DMS53 treated with DMSO at 0.1 percent for 48 hours (cell line): ENCODE data around the gene DXO.
"Not testable (repeated sequence)": the region's sequence is repeated elsewhere in the genome, so short reads cannot be mapped to it uniquely, and the experiment has no call there.

Source experiments
- DNase-seq: peaks from one replicate; lab custom pipeline; 2025; ENCODE audit not compliant: unreplicated experiment; lab: John Stamatoyannopoulos, UW

DXO gene

DNA sequence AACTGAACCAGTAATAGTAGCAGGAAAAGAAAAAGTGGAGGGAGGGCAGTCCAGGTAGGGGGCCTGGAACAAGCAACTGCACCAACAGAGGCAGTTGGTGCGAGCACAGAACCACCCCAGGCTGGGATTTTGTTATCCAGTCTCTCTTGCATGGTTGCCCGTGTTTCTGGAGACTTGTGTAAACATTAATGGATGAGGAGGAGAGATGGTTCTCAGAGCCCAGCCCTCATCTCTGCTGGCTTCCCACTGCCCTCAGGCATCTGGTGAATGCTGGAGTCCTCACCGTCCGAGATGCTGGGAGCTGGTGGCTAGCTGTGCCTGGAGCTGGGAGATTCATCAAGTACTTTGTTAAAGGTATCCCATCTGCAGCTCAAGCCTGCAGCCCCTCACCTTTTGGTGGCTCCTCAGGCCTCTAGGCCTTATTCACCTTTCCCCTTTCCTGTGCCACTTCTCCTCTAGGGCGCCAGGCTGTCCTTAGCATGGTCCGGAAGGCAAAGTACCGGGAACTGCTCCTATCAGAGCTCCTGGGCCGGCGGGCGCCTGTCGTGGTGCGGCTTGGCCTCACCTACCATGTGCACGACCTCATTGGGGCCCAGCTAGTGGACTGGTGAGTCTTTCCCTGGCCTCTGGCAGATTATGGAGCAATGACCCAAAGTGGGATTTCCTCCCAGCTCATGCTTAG, 8.4 kb upstream of the DXO start:
- not testable (repeated sequence) for DNase-seq

- no peak for DNase-seq
Measured at GRCh38 chr6:31979238-31979898, 7.4 kb upstream of the DXO start.

DNA sequence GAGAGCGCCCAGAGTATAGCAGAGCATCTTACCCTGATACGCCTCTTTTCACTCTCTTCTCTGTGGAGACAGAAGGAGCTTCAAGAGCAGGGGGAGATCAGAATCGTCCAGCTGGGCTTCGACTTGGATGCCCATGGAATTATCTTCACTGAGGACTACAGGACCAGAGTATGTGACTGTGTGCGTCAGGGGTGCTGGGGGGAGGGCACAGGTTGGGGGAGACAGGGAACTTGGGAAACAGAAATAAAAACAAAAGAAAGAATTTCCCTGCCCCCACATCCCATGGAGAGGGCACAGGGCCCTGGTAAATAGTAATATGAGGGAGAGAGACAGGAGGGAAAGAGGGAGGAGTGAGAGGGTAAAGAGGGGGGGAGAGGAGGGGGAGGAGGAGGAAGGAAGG, 6.9 kb upstream of the DXO start:
- DNase-seq, result no peak

DNA sequence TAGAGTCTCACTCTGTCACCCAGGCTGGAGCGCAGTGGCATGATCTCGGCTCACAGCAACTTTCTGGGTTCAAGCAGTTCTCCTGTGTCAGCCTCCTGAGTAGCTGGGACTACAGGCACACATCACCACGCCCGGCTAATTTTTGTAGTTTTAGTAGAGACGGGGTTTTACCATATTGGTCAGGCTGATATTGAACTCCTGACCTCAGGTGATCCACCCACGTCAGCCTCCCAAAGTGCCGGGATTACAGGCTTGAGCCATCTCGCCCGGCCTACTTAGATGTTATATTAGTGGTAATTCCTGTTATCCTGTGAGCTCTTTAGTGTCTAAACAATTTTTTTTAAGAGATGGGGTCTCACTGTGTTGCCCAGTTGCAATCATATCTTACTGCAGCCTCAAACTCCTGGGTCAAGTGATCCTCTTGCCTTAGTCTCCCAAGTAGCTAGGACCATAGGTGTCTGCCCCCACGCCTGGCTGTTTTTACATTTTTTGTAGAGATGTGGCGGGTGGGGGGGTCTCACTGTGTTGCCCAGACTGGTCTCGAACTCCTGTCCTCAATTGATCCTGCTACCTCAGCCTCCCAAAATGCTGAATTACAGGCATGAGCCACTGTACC, 6.0 kb upstream of the DXO start:
- DNase-seq, result no peak

GRCh38 chr6:31976065-31976464, 4.1 kb upstream of the DXO start:
- DNase-seq, result not testable (repeated sequence)

- DNase-seq, result no peak
Measured at GRCh38 chr6:31972709-31973350, 892 bp upstream of the DXO start.

GRCh38 chr6:31971279-31971992, 502 bp downstream of the DXO start:
- no peak for DNase-seq

DNA sequence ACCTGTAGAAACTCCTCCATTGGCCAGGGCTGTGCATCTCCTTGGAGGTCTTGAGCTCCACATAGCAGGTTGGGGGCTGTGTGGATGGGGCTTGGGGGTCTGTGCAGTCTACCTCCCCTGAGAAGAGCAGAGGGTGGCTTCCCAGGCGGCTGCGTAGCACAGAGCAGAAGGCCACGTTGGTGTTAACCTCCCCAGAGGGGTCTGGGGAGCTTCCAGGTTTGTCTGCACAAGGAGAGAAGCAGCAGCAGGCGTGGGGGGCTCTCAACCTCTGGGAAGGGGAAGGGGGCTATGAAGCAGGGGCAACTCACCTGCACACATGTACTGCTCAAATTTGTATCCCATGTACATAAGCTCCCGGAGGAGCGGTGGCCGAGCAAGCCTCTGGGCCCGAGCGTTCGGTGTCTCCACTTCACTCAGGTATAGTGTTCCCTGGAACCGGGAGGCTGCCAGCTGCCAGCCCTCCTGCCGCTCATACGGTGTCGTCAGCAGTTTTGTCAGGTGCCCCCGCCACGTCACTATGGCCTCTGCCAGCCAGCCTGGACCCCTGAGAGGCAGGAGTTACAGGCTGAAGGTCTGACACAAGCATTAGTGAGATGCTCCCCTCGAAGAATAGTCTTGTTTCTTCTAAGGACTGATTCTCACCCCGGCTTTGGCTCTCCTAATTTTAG, 1.2 kb downstream of the DXO start:
- no peak for DNase-seq

DNA sequence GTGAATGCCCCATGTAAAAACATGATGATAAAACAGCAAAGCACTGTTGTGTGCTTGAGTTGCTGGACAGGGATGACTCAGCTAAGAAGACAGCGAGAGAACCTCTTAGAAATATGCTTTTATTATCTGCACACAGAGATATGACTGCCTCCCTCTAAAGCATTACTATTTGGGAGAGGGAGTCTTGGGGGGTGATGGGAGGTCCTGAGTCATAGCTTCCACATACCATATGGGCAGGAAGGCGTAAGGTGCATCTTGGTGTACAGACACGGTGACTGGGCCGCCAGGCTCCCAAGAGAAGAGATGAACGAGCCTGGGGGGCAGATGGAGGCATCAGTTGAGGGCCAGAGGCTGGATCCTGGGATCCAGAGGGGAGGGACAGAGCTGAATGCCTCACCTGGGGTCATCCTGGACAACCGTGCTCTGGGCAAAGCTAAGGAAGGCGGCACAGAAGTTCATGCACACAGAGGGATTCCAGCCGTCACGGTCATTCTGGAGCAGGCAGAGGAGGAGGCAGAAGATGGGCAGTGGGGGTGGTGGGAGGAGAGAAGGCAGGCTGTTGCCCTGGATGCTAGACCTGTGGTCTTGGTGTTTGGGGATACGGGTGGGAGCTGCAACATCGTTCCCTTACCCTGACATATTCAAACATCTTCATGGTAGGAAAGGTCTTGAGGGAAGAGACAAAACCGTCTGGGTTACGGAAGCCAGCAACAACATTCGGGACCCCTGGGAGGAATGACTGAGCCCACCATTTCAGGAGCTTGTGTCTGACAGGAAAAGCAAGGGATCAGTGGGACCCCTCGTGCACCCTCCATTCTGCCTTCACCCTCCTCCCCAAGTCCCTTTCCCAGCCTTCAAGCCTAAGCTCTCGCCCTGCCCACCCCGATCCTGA, 2.0 kb downstream of the DXO start:
- no peak for DNase-seq

GRCh38 chr6:31968791-31969711, 2.9 kb downstream of the DXO start:
- DNase-seq, result no peak

GRCh38 chr6:31968326-31968725, 3.6 kb downstream of the DXO start:
- no peak for DNase-seq

- no peak for DNase-seq
Measured at GRCh38 chr6:31967926-31968320, 4.0 kb downstream of the DXO start.

DNA sequence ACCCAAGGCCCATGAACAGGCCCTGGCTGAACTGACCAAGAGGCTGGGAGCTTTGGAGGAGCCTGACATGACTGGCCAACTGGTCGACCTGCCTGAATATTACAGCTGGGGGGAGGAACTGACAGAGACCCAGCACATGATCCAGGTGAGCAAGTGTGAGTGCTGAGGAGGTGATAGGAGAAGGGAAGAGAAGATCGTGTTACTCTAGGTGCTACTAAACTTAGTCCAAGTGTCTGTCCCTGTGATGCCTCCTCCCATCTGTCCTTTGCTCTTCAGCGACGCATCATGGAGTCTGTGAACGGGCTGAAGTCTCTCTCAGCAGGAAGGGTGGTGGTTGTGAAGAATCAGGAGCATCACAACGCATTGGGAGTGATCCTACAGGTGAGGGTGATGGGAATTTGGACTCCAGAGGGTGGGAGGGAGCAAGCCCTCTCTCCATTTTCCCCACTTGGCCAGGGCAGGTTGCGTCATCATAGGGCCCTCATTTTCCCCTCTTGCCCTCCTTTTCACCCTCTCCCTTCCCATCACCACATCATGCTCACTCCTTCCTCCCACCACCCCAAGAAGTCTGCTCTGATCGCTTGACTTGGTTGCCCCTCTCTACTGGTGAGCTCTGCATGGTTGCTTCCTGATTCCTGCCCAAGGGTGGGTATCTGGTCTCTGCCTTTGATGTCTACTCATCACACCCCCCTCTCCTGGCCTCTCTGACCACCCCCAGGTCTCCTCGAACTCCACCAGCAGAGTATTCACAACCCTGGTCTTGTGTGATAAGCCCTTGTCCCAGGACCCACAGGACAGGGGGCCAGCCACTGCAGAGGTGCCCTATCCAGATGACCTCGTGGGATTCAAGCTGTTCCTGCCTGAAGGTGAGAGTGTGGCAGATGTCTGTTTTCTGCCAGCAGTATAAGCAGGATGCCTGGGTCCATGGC, 4.7 kb downstream of the DXO start:
- DNase-seq, result no peak

DNA sequence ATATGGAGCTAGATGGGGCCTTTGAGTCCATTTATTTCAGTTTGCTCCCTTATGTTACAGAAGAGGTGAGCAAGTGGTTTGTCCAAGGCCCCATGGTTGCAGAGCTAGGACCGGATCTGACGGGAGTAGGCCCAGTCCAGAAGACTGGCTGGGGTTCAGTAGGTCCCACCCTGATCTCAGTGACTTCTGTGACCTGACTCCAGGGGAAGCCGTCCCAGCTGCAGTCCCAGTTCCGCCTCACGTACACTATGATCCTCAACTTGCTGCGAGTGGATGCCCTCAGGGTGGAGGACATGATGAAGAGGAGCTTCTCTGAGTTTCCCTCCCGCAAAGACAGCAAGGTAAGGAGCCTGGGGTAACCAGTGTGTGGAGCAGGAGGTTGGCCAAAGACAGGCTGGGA, 5.4 kb downstream of the DXO start:
- no peak for DNase-seq

- no peak for DNase-seq
Measured at GRCh38 chr6:31965700-31966099, 6.2 kb downstream of the DXO start.

DNA sequence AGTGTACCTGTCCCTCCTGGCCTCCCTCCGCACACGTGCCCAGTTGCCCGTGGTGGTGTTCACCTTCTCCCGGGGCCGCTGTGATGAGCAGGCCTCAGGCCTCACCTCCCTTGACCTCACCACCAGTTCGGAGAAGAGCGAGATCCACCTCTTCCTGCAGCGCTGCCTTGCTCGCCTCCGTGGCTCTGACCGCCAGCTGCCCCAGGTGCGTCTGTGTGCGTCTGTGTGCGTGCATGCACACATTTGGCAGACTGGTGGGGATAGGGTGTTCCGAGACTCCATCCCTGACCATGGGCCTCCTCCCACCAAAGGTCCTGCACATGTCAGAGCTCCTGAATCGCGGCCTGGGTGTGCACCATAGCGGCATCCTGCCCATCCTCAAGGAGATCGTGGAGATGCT, 8.0 kb downstream of the DXO start:
- DNase-seq, result no peak

- no peak for DNase-seq
Measured at GRCh38 chr6:31961616-31962015, 10.3 kb downstream of the DXO start.
